H1 (cell line): ENCODE results near the gene MRPL9.

Experiments used
- CTCF ChIP-seq, 3 experiments: IDR thresholded peaks; 1 replicate in 2 of 3; 2 replicates in 1 of 3; pipeline versions ENCODE4 v1.5.1 to v1.6.1; 2011; ENCODE audit warnings: low read length in 3 of 3, mild to moderate bottlenecking in 3 of 3, inconsistent platforms in 2 of 3, low read depth in 1 of 3, moderate library complexity in 1 of 3; ENCODE audit not compliant: insufficient read depth in 1 of 3; ENCODE audit errors: control extremely low read depth in 1 of 3
- EZH2 ChIP-seq: fragments of 200-600 bp; sonication (generic); IDR thresholded peaks from 2 replicates; pipeline ENCODE4 v1.7.1; 2012; ENCODE audit warnings: low read depth, mild to moderate bottlenecking, moderate library complexity, low read length, inconsistent platforms; ENCODE audit not compliant: severe bottlenecking
- GABPA ChIP-seq: IDR thresholded peaks from 2 replicates; pipeline ENCODE4 v1.6.1; 2011; ENCODE audit warnings: mild to moderate bottlenecking, low read length, moderate library complexity, borderline replicate concordance; ENCODE audit not compliant: insufficient read depth
- MAX ChIP-seq: IDR thresholded peaks from 2 replicates; pipeline ENCODE4 v1.6.1; 2012; ENCODE audit warnings: inconsistent platforms
- NRF1 ChIP-seq: IDR thresholded peaks from 2 replicates; pipeline ENCODE4 v1.6.1; 2011; ENCODE audit warnings: mild to moderate bottlenecking, low read depth, low read length, improper control_type of control experiment
- POLR2A ChIP-seq, 2 experiments: IDR thresholded peaks; 1 replicate in 1 of 2; 2 replicates in 1 of 2; pipeline ENCODE4 v1.6.1; 2011; ENCODE audit warnings: low read depth in 2 of 2, low read length in 2 of 2, mild to moderate bottlenecking in 2 of 2; ENCODE audit errors: control extremely low read depth in 1 of 2
- POLR2AphosphoS5 ChIP-seq: IDR thresholded peaks from 2 replicates; pipeline ENCODE4 v1.6.1; 2011; ENCODE audit warnings: low read depth, low read length
- RAD21 ChIP-seq, 2 experiments: IDR thresholded peaks in 1 of 2; conservative IDR thresholded peaks in 1 of 2; 2 replicates each; pipeline ENCODE4 v1.6.1; 2011; ENCODE audit warnings: low read depth in 2 of 2, low read length in 2 of 2, improper control_type of control experiment in 1 of 2, inconsistent platforms in 1 of 2, mild to moderate bottlenecking in 1 of 2, moderate library complexity in 1 of 2
- RFX5 ChIP-seq: IDR thresholded peaks from 2 replicates; pipeline ENCODE4 v1.6.1; 2011; ENCODE audit warnings: low read depth, low read length, improper control_type of control experiment, borderline replicate concordance
- TAF1 ChIP-seq: IDR thresholded peaks from 2 replicates; pipeline ENCODE4 v1.6.1; 2011; ENCODE audit warnings: mild to moderate bottlenecking, low read depth, low read length
- TEAD4 ChIP-seq: IDR thresholded peaks from 2 replicates; pipeline ENCODE4 v1.6.1; 2012; ENCODE audit warnings: low read depth, low read length, inconsistent platforms, mixed read lengths

GRCh38 chr1:151787689-151788088 is 24.4 kb upstream of the MRPL9 start:
- no peak for TF ChIP-seq EZH2
- no peak for TF ChIP-seq POLR2AphosphoS5
- no peak for TF ChIP-seq TEAD4
- TF ChIP-seq NRF1, result no peak
- TF ChIP-seq CTCF (IDR thresholded peaks at IDR 0.05; ENCODE audit: control extremely low read depth in 1 of 3, insufficient read depth in 1 of 3, low read depth in 1 of 3, low read length in 3 of 3), result no peak
- no peak for TF ChIP-seq POLR2A (IDR thresholded peaks at IDR 0.05; ENCODE audit: control extremely low read depth in 1 of 2, low read depth in 2 of 2, low read length in 2 of 2)
- TF ChIP-seq MAX, result no peak
- no peak for TF ChIP-seq RFX5
- no peak for TF ChIP-seq RAD21 (IDR thresholded peaks at IDR 0.05 in 1 of 2, conservative IDR thresholded peaks at IDR 0.05 in 1 of 2; ENCODE audit: low read depth in 2 of 2, low read length in 2 of 2)
- no peak for TF ChIP-seq TAF1
- TF ChIP-seq GABPA, result no peak
